HG03108 (cell line): ENCODE measurements around the gene BRD3.
"Not testable (repeated sequence)": the region's sequence is repeated elsewhere in the genome, so short reads cannot be mapped to it uniquely, and the experiment has no call there.

Source experiments
- ATAC-seq: cut with Tn5 transposase; IDR thresholded peaks from one replicate; pipeline ENCODE4 v1.9.1; 2021; ENCODE audit warnings: moderate library complexity; ENCODE audit not compliant: unreplicated experiment

BRD3 gene

DNA sequence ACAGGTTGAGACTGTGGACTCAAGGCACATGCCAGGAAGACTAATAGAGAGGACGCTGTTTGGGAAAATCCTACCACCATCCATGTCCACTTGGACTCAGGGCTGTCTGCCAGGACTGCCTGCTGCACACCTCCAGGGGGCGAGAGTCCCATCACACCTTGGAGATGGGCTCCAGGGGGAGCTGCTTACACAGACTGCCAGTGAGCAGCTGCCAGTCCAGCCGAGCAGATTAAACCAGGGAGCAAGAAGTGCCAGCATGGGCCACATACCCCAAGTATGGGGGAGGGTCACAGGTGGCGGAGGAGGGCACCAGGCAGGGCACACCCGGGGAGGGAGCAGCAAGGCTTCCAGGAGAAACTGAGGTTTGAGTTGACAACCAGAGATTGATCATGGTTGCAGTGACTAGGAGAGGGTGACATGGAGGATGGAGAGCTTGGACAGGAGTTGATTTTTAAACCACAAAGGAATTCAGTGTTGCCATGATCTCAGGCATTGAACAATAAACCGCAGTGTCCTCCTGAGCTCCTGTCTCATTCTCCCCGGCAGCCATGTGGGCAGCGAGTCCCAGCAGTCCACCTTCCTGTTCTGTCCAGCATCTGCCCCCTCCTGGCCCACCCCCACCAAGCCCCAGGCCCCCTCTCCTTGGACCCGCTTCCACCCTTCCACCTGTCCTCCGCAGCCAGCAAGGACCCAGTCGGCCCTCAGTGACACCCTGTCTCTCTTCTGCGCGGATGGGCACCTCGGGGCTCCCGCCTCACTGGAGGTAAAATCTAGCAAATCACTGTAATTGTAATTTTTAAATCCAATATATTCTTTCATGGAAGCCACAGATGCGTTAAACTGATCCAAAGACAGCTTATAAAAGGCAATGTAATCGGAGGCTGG is 72.6 kb downstream of the BRD3 start:
- ATAC-seq, result no peak

- ATAC-seq, result no peak
Observed at GRCh38 chr9:133994353-133995011, 73.3 kb downstream of the BRD3 start.

GRCh38 chr9:133993635-133994253 is 74.1 kb downstream of the BRD3 start:
- ATAC-seq, result no peak

DNA sequence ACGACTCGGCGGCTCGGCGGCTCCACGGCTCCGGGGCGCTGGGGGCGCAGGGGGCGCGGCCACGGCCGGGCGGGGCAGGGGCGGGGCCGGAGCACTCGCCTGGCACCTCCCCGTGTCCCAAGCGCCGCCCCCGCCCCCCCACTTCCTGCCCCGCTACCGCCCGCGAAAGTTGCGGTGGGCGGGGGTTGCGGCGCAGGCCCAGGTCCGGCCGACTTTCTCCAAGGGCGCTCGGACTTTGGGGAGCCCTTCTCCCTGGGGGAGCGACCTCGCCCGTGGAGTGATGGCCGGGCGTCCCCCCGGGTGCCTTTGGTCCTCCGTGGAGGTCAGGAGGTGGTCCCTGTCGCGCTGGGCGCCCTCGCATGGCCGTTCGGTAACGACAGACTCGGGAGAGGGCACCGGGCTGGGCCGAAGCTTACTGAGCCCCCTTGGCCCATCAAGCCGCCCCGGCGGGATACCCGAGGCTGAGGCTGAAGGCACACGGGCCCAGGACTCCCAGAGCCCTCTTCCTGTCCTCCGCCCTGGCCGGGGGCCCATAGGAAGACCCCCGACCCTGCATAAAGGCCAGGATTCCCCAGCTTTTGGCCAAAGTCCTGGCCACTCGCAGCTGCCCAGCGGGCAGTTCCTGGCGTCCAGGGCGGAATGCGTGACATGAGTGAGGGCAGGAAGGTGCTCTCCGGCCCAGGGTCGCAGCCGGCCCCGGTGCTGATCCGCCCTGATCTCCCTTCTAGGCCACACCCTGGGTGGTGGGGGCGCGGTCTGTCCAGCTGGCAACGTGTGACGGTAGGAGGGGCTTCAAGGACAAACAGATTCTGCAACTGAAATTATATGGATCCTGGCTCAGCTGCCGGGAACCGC is 74.8 kb downstream of the BRD3 start:
- peak; percentile 41 for ATAC-seq

DNA sequence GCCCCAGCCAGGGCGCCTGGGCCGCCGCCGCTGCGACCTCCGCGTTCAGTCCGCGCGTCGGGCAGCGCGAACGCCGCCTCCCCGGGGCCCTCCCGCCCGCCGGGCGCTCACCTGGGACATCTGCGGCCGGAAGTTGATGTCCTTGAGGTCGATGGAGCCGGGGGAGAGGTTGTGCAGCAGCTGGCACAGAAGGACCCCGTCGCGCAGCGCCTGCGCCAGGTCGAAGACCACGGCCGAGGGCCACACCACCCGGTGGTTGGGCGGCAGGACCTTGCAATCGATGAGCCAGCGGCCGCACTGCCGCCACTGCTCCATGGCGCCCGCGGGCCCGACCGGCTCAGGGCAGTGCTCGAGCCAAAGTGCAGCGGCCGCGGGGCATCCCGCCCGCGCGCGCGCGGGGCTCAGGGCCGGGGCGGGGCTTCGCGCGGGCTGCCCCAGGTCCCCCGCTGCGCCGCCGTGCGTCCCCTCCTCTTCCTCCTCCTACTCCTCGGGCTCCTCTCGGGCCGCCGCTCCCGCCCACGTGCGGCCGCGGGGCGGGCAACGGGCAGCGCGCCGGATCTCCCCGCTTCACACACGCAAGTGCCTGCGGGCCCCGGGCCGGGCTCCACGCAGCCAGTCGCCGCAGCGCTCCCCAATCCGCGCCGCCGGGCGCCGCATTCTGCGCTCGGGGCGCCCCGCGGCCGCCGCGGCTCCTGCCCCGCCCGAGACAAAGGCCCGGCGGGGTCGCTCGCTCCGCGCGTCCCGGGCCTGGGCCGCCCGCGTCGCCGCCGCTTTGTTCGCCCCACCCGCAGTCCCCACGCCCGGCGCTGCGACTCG is 75.7 kb downstream of the BRD3 start, which contains the start of gene VAV2:
TSS of gene VAV2 (minus strand) at position 361 of the 816 bp plus-strand sequence. CDS start at position 315, 46 bp downstream.
- ATAC-seq, result peak; percentile 36

DNA sequence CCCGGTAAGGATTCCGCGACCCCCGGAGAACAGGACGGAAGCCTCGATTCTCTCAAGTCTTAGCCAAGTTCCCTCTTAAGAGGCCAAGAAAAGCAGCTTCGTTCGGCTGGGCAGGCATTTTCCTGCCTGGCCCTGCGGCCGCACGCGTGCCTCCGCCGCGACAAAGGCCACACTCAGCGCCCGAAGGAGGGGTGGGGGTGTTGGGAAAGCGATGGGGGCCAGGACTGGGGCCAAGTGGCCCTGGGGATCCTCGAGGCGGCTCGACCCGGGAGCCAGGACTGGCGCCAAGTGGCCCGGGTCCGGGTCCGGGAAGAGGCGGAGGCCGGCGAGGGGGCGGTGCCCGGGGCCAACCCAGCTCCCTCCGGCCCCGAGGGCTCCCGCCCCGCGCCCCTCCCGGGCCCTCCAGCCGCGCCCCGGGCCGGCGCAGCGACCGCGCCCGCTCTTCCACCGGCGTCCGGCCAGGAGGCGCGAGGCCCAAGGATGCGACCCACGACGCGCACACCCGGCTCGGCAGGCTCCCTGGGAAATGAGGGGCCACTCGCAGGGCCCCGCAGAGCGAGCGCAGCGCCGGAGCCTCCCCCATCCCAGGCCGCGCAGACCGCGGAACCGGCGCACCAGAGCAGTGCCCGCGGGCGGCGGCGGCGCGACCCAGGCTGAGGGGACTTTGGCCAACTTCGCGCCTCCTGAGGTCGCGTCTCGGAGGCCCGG is 76.5 kb downstream of the BRD3 start:
- ATAC-seq, result no peak

DNA sequence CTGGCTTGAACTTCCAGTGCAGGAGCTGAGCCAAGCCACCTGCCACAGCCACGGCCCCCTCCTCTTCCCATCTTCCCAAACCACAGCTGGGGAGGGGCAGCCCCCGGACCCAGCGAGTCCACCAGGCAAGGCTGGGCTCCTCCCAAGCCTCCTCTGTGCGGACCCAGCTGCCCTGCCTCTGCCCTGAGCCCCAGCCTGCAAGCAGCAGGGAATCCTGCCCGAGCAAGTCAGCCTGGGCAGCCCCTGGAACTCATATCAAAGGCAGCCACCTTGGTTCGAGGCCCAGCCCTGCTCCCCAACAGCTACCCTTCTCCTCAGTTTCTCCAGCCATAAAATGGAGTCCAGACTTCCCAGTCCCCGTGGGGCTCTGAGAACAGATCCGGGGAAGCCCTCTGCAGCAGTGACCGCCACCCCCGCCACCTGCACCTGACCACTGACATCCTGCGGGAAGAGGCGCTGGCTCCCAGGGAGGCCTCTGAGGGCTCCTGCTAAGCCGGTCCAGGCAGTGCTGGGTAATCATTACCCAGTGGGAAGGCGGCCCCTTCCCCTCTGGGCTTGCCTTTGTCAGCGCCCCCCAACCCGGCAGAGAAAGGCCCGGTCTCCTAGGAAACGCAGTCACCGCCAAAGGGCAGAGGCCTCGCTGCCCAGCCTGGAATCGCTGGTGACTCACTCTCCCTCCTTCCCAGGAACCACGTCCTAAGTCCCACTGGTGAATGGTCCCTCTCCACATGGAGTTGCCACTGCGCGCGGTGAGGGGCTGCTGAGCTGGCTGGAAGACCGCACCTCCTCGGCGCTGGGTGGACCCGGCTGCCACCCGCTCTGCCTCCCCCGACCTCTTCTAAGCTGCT is 77.2 kb downstream of the BRD3 start:
- ATAC-seq, result no peak

- no peak for ATAC-seq
Observed at GRCh38 chr9:133989625-133990365, 78.0 kb downstream of the BRD3 start.

- not testable (repeated sequence) for ATAC-seq
Observed at GRCh38 chr9:133988771-133989170, 79.1 kb downstream of the BRD3 start.

GRCh38 chr9:133987946-133988665 is 79.7 kb downstream of the BRD3 start:
- no peak for ATAC-seq

DNA sequence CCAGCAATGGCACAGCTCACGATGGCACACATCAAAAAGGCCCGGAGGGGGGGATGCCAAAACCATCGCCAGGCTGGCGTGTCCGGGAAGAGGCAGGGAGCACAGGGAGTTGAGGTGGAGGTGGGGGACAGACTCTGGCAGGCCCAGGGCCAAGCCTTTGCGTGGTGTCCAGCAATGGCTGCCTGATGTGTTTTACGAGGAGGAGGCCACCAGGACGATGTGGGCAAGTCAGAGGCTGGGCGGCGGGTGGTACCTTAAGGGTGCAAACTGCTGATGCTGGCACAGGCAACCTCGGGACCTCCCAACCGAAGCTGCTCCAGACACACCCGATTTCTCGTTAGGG is 80.4 kb downstream of the BRD3 start:
- ATAC-seq, result no peak

DNA sequence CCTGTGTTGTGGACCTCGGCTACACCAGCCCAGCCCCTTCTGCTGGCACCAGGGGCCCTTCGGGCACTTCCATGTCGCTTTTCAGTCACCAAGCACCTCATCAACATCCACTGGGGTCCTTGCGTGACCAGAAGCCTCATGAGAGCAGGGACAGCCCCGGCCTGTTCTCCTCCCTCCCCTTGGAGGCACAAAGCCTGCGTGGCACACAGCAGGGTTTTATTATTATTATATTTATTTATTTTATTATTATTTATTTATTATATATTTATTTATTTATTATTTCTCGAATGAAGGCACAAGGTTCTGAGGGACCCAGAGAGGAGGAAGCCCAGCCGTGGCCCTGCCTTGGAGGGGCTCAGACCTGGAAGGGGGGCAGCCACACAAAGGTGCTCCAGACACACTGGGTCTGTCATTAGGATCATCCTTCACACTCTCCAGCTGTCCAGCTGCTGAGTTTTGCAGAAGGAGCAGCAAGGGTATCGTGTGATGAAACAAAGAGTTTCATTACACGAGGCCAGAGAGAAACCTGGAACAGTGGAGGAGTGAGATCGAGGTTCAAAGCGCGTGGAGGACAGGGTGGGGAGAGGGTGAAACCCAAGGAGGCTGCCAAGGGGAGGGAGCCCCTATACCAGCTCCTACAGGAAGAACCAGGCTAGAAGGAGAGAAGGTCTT is 80.9 kb downstream of the BRD3 start:
- no peak for ATAC-seq

DNA sequence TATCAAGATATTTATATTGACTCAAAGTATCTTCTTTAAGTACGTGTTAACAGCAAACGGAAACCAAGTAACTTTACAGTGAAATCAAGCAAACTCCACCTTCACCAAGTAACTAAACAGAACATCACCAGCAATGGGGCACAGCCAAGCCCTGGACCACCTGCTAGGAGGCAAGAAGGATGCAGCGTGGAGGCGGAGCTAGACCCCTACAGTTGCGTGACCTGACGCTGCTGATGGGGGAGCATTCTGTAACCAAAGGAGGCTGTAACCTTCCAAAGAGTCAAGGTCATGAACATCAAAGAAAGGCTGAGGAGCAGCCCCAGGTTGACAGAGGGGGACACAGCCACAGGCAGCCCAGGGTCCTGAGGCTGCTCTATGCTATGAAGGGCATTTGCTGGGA is 81.8 kb downstream of the BRD3 start:
- ATAC-seq, result no peak

DNA sequence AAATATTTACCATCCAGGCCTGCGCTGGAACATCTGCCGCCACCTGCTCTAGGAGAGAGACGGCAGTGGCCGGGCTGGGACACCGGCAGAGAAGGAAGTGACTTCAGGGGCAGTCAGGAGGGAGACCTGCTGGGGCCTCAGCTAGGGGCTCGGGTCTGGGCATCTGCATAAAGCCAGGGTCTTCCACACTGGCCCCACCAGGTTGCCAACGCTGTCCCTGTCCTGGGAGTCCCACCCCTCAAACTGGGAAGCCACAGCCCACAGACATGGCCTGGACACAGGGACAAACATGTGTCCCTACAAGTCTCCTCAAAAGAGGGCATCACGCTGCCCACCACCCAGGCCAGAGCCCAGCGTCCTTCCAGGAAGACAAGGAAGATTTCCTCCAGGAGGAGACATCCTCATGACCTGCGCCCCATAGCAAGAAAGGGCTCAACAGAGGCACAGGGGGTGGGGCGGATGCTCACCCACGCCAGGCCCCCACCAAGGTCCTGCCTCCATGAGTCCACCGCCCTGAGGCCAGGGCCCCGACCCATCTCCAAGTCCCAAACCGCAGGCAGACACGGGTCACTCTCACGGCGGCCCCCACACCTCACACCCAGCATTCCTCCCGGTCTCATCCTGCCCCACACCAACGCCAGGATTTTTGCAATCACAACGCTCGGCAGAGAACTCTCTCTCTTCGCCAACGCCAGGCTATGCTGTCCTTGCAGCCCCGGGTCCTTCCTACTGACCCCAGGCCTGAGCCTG is 84.7 kb downstream of the BRD3 start:
- ATAC-seq, result no peak

DNA sequence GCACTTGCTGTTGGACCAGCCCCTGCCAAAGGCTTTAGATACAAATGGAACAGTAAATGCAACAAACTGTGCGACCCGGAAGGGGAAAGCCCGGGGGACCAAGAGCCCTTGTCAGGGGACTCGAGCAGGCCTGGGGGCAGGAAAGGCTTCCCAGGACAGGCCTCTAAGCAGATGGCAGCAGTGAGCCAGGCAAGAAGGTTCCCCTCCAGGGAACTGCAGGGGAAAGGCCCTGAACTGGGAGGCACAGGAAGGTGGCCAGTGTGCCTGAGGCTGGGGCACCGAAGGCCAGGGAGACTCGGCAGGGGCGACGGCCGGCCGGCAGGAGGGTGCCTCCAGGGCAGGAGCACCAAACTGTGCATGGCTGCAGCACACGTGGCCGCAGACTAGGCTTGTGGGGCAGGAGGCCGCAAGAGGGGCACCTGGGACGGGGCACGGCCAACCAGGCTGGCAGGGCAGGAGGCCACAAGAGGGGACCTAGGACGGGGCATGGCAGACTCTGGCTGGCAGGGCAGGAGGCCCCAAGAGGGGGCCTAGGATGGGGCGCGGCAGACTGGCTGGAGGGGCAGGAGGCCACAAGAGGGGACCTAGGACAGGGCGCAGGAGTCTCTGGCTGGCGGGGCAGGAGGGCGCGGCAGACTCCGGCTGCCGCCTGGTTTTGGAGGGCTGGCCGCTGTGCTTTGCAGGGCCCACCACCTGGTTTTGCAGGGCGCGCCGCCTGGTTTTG is 85.7 kb downstream of the BRD3 start:
- ATAC-seq, result no peak
